Heart left ventricle (tissue), 16 donors: ENCODE results near the gene MARCHF10. TPM values are rescaled to one million over a fixed set of nuclear protein-coding genes. Genes with fewer than 3 reads are reported as not detected.

Experiments
- ATAC-seq, 4 donors: fragments of 200-7000 bp; cut with Tn5 transposase; one replicate each; pipeline ENCODE4 v1.9.1; 2020 to 2022; ENCODE audit warnings: moderate library complexity in 4 of 4, mild to moderate bottlenecking in 3 of 4, moderate number of reproducible peaks in 1 of 4
- DNase-seq, 5 donors: peaks; one replicate each; pipeline ENCODE4 v3.0.0-alpha.2; 2020
- H3K27ac ChIP-seq, 12 donors: fragments of 200-600 bp; sonication (generic) in 4 of 12; one replicate each; pipeline versions ENCODE4 v1.5.0 to v1.8.0; 2016 to 2022; ENCODE audit warnings: mild to moderate bottlenecking in 2 of 12
- H3K27me3 ChIP-seq, 9 donors: fragments of 200-600 bp; sonication (generic) in 2 of 9; one replicate each; pipeline versions ENCODE4 v1.5.1 to v1.8.0; 2016 to 2022; ENCODE audit warnings: mild to moderate bottlenecking in 3 of 9
- H3K36me3 ChIP-seq, 9 donors: fragments of 200-600 bp; sonication (generic) in 2 of 9; one replicate each; pipeline versions ENCODE4 v1.5.0 to v1.8.0; 2018 to 2022; ENCODE audit warnings: mild to moderate bottlenecking in 2 of 9
- H3K4me1 ChIP-seq, 12 donors: fragments of 200-600 bp; sonication (generic) in 4 of 12; one replicate each; pipeline versions ENCODE4 v1.5.0 to v1.8.0; 2016 to 2022; ENCODE audit warnings: mild to moderate bottlenecking in 3 of 12
- H3K4me3 ChIP-seq, 12 donors: fragments of 200-600 bp; sonication (generic) in 4 of 12; one replicate each; pipeline versions ENCODE4 v1.5.0 to v1.8.0; 2017 to 2022; ENCODE audit warnings: mild to moderate bottlenecking in 9 of 12, moderate library complexity in 4 of 12
- H3K9me3 ChIP-seq, 12 donors: fragments of 200-600 bp; sonication (generic) in 4 of 12; one replicate each; pipeline versions ENCODE4 v1.5.0 to v1.8.0; 2016 to 2022; ENCODE audit warnings: mild to moderate bottlenecking in 1 of 12
- POLR2A ChIP-seq, 2 donors: fragments of 450-650 bp; IDR thresholded peaks; one replicate each; pipeline ENCODE4 v1.6.1; 2017; ENCODE audit warnings: antibody characterized with exemption in 2 of 2, mild to moderate bottlenecking in 2 of 2, moderate library complexity in 2 of 2
- WGBS, 4 donors: extraction: QIAGEN DNeasy Blood & Tissue Kit in 2 of 4; methylation state at CpG; one replicate each; pipeline versions ENCODE4 v1.1.5 to v1.1.7; 2013 to 2018; 5-methylcytosine and 5-hydroxymethylcytosine counted together
- intact Hi-C, 10 donors: fragments of 100-400 bp; cut with DNase I; formaldehyde crosslinking; loops; one replicate each; pipeline versions ENCODE4 v1.11.1 to v1.14.2; 2022
- polyA plus RNA-seq, 2 donors: library from polyadenylated mRNA; stranded (reverse); fragments of 200-250 nt; gene quantifications; one replicate each; pipeline ENCODE4 v1.2.3, GENCODE V29; 2013
- total RNA-seq, 9 donors: library from RNA; depleted of rRNA in 2 of 9; stranded (reverse); fragments of >200 nt in 2 of 9; fragmentation: NEBNext Ultra II Directional in 3 of 9; extraction: Animal tissue kit (Norgen Biotek cat#: 25700) in 3 of 9; gene quantifications; one replicate each; pipeline versions ENCODE4 v1.1.0 to v1.2.4, GENCODE V29; 2016 to 2023
- TF ChIP-seq, protein P1 (sequence below), 12 donors: fragments of 200-600 bp; sonication (generic) in 4 of 12; IDR thresholded peaks; one replicate each; pipeline versions ENCODE4 v1.5.0 to v1.8.0; 2018 to 2022; ENCODE audit warnings: antibody characterized with exemption in 12 of 12, mild to moderate bottlenecking in 5 of 12
- donor health status: ischemic (EF 13 %, LVEDD 7.1; RV severe dilation, severe dysfunction).
- donor health status: healthy with polysubstance abuse.
- donor health status: DM: no; HTN: yes; CAD: no.
- donor health status: DM: no; HTN: no; CAD: no.
- donor health status: ischemic (EF 25% LVEDD 6.9; RV normal size, moderate dysfunction).
- donor health status: ischemic (EF 25% LVEDD 5.7; RV mildly dilated, moderate dysfunction).
- donor health status: healthy.
- donor health status: DM: yes; HTN: yes; CAD: no.
- donor health status: ischemic (EF 35%, LVEDD 5.7; RV mildly dilated, moderate dysfunction).
- donor health status: nonischemic (EF 11% LVEDD 7.7; RV severe dilation, severe dysfunction).
- donor health status: DM: yes; HTN: yes; CAD: no.
- donor health status: PGD.
- donor health status: ischemic (EF 29% LVEDD 5.4; RV normal size, mild dysfunction).
- donor health status: nonischemic (EF 23%, LVEDD 6.1; RV moderate dilation, normal function).

MARCHF10 gene
- total and polyA plus RNA-seq, 11 donors: not detected

DNA sequence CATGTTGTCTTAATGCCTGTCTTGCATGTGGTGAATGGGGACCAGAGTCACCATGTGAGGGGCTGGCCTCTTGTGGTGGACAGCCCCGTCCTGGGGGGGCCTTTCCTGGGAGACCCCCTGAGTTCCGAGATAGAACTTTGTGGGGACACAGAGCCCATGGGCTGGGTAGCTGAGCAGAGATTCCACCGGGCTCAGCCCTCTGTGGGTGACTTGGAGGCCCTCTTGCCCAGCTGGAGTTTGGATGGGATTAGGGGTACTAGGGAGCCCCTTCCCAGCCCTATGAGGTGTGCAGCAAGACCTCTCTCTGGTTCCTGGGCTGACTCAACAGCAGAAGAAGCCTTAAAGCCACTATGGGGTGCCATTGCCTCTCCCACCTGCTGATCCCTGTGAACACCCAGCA lies 142.5 kb downstream of the MARCHF10 start:
- no peak overlapping the region for H3K4me3 ChIP-seq
- H3K27me3 ChIP-seq: no peaks in the 10 kb centered on the region
- WGBS, 4 donors: 89 to 97% (median 92%) methylated on average over 3 of the region's 3 CpGs
- TF ChIP-seq, protein P1, sequence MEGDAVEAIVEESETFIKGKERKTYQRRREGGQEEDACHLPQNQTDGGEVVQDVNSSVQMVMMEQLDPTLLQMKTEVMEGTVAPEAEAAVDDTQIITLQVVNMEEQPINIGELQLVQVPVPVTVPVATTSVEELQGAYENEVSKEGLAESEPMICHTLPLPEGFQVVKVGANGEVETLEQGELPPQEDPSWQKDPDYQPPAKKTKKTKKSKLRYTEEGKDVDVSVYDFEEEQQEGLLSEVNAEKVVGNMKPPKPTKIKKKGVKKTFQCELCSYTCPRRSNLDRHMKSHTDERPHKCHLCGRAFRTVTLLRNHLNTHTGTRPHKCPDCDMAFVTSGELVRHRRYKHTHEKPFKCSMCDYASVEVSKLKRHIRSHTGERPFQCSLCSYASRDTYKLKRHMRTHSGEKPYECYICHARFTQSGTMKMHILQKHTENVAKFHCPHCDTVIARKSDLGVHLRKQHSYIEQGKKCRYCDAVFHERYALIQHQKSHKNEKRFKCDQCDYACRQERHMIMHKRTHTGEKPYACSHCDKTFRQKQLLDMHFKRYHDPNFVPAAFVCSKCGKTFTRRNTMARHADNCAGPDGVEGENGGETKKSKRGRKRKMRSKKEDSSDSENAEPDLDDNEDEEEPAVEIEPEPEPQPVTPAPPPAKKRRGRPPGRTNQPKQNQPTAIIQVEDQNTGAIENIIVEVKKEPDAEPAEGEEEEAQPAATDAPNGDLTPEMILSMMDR (IDR thresholded peaks at IDR 0.05): no peak
- TF ChIP-seq POLR2A (IDR thresholded peaks at IDR 0.05): no peak
- DNase-seq (no peak), ATAC-seq (no peak)
- no peaks in the 10 kb centered on the region for H3K4me1 ChIP-seq
- H3K9me3 ChIP-seq: peaks cover 0 to 8% (median 4%) of the 10 kb centered on the region in 12 donors
- peaks cover 0 to 31% (median 0%) of the 10 kb centered on the region in 9 donors for H3K36me3 ChIP-seq
- H3K27ac ChIP-seq: no peak overlapping the region
- intact Hi-C loops: no loop called here

DNA sequence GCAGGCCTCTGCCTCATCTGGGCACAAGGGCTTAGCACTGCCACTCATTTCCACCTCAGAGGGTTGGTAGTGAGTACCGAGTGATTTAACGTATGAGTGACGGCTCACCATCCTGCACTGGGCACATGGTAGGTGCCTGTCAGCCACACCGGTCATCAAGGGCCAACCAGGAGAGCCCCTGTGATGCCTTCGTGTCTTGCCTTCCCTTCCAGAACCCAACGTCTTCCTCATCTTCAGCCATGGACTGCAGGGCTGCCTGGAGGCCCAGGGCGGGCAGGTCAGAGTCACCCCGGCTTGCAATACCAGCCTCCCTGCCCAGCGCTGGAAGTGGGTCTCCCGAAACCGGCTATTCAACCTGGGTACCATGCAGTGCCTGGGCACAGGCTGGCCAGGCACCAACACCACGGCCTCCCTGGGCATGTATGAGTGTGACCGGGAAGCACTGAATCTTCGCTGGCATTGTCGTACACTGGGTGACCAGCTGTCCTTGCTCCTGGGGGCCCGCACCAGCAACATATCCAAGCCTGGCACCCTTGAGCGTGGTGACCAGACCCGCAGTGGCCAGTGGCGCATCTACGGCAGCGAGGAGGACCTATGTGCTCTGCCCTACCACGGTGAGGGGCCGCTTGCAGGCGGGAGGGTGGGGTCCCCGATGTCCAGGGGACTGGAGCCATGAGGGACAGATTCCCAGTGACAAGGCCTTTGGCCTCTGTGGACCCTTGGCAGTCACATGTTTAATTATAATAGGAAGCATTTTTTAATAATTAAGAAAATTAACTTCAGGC lies 143.6 kb downstream of the MARCHF10 start:
- peaks cover 0 to 26% (median 0%) of the 10 kb centered on the region in 9 donors for H3K36me3 ChIP-seq
- no peaks in the 10 kb centered on the region for H3K27me3 ChIP-seq
- DNase-seq (no peak), ATAC-seq (peak in 2 of 4 donors; percentile 7 to 27)
- intact Hi-C loops: no loop called here
- no peak overlapping the region for H3K27ac ChIP-seq
- no peak overlapping the region for H3K4me3 ChIP-seq
- no peak for TF ChIP-seq POLR2A (IDR thresholded peaks at IDR 0.05)
- TF ChIP-seq, protein P1 (IDR thresholded peaks at IDR 0.05): no peak
- WGBS, 4 donors: 96 to 99% (median 96%) methylated on average over 15 to 25 of the region's 25 CpGs
- peaks cover 0 to 14% (median 5%) of the 10 kb centered on the region in 12 donors for H3K9me3 ChIP-seq
- H3K4me1 ChIP-seq: no peaks in the 10 kb centered on the region

DNA sequence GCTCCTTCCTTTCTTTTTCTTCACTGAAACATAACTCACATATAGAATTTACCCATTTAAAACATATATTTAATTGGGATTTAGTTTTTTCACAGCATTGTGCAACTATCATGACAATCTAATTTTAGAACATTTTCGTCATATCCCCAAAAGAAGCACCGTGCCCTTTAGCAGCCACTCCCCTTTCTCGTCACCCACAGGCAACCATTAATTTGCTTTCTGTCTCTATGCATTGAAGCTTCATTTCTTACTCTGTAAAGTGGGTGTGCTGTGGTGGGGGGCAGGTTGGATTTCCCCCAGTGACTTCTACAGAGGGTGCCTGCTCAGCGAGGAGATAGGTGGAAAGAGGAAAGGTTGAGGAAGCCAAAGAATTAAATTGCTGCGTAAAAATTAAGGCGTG lies 144.8 kb downstream of the MARCHF10 start:
- intact Hi-C loops: no loop called here
- 74 to 81% (median 76%) methylated on average over 6 of the region's 6 CpGs for WGBS, 4 donors
- H3K4me1 ChIP-seq: no peaks in the 10 kb centered on the region
- no peak for DNase-seq
- peaks cover 0 to 14% (median 5%) of the 10 kb centered on the region in 12 donors for H3K9me3 ChIP-seq
- no peak overlapping the region for H3K4me3 ChIP-seq
- TF ChIP-seq POLR2A (IDR thresholded peaks at IDR 0.05): no peak
- TF ChIP-seq, protein P1 (IDR thresholded peaks at IDR 0.05): no peak
- no peaks in the 10 kb centered on the region for H3K27me3 ChIP-seq
- peaks cover 0 to 21% (median 0%) of the 10 kb centered on the region in 9 donors for H3K36me3 ChIP-seq
- no peak for ATAC-seq
- no peak overlapping the region for H3K27ac ChIP-seq

DNA sequence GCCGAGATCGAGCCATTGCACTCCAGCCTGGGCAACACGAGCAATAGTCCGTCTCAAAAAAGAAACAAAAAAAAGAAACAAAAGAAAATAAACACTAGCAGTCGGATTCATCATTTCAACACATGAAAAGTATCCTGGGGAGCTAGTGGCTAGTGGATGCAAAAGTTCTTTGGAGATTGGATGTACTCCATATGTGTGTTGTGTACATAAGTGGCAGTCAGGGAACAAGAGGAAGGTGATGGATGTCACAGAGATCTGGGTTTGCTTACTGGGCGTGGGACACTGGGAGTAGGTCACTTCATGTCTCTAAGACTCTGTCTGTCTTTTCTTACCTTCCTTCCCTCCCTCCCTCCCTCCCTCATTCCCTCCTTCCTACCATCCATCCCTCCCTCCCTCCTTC lies 145.3 kb downstream of the MARCHF10 start:
- peaks cover 0 to 18% (median 0%) of the 10 kb centered on the region in 9 donors for H3K36me3 ChIP-seq
- TF ChIP-seq POLR2A (IDR thresholded peaks at IDR 0.05): no peak
- TF ChIP-seq, protein P1 (IDR thresholded peaks at IDR 0.05): no peak
- DNase-seq (no peak), ATAC-seq (no peak)
- WGBS, 4 donors: 89 to 92% (median 91%) methylated on average over 6 of the region's 6 CpGs
- H3K27ac ChIP-seq: no peak overlapping the region
- peaks cover 0 to 14% (median 5%) of the 10 kb centered on the region in 12 donors for H3K9me3 ChIP-seq
- intact Hi-C loops: no loop called here
- no peaks in the 10 kb centered on the region for H3K27me3 ChIP-seq
- H3K4me3 ChIP-seq: no peak overlapping the region
- H3K4me1 ChIP-seq: no peaks in the 10 kb centered on the region
